GM18873 (cell line): ENCODE results near the gene ICA1.
"Not testable (repeated sequence)": the region's sequence is repeated elsewhere in the genome, so short reads cannot be mapped to it uniquely, and the experiment has no call there.

Experiments used
- ATAC-seq: cut with Tn5 transposase; IDR thresholded peaks from one replicate; pipeline ENCODE4 v1.9.1; 2021; ENCODE audit warnings: mild to moderate bottlenecking, moderate library complexity, moderate number of reproducible peaks; ENCODE audit not compliant: unreplicated experiment, low FRiP score

Gene ICA1

DNA sequence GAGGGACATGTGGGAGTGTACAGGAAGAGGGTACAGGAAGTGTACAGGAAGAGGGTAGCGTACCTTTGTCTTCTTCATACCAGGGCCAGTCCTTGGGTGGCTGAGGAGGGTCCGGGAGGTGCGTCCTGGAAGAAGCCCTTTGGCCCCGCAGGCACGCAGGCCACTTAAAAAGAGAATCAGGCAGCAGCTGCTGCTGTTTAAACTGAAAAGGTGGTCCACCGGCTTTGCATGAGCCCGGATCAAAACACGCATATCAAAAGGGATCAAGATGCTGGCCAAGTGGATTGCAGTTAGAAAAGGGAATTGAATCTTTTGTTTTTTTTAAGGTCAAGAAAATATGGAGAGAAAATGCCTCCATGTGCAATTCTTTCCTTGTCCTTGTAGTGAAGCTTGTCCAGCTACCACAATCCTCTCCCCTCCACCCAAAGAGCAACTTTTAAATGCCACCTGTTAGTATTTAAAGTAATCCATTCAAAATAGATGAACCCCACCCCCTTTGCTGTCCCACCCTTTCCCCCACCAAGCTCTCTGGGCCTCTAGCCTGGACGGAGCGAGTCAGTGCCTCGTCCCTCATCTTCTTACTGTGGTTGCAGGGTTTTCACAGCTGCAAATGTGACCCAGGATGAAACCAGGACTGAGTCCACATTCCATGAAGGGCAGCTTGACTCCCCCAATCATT lies 150.5 kb downstream of the ICA1 start:
- ATAC-seq = no peak

DNA sequence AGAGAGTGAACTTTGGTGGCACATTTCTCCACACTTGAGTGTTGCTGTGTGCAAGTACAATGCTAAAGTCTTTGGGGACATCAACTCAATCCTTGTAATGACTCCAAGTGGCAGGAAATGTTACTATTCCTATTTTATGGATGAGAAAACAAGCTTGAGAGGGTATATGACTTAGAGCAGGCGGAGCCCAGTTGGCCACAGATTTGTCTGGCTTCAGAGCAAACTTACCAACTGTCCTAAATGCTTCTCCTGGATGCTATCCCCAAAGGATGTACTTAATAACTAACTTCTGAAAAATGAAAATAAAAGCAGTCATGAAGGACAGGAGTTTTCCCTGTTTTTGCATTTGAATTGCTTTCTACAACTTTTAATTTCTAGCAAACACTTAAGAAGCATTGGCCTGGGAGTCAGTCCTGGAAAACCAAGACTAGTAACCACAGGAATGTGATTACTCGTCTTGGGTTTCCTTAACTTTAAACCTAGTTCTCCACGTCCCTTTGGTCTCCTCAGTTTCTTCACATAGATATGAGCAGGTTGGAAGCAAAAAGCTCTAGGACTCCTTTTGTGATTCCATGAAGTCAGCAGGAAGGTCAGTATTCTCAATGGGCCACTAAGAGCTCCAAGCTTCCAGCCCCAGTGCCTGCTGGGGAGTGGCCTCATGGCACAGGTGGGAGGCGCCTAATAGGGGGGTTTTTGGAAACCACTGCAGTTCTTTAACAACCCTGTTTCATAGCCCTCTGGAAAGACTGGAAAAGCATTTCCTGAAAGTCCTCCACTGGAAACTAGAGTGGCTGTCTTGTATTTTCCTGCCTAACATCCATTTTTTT lies 152.6 kb downstream of the ICA1 start:
- no peak for ATAC-seq

DNA sequence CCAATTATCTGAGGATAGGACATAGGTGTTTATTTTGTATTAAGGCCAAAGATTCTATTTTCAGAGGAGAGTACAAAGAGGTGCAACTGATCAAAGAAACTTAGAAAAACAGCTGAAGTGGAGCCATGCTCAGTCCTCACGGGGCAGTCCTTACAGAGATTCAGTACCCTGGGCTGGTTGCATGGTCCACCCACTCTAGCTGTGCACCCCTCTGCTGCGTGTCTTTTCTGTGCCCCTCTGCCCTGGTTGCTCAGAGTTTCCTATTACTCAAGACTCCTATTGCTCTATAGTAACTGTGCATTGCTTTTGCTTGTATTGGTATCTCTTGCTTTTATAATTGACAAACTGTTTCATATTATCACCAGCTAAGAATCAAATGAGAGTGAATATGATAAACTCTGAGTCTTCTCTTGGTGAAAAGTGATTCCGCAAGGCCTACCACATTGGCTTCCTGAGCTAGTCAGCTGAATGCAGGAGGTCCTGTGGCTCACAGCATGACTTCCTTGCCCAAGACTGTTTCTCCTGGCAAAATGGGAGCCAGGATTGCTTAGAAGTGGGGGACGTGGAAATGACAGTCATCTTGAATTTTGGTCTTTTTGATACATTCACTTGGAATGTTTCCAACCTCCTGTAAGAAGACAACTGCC lies 156.4 kb downstream of the ICA1 start:
- ATAC-seq = no peak

DNA sequence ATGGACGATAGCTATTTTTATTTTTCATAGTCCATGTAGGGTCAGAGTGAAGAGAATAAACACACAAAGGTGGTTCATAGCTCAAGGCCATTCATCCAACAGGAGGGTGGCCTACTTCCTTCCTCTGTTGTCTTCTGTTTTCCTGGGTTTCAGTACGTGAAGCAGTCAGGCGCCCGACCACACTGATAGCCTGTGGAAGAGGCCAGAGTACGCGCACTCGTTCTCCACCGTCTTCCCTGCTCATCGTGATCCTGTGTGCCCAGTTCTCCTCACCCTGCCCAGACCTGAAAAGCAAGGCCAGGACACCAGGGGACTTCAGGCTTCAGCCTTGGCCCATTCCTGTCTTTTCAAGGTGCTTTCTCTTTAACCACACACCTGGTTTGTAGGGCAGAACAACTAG lies 158.7 kb downstream of the ICA1 start:
- ATAC-seq = no peak

DNA sequence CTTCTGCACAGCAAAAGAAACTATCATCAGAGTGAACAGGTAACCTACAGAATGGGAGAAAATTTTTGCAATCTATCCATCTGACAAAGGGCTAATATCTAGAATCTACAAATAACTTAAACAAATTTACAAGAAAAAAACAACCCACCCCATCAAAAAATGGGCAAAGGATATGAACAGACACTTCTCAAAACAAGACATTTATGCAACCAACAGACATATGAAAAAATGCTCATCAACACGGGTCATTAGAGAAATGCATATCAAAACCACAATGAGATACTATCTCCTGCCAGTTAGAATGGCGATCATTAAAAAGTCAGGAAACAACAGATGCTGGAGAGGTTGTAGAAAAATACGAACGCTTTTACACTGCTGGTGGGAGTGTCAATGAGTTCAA lies 160.7 kb downstream of the ICA1 start:
- ATAC-seq = not testable (repeated sequence)

DNA sequence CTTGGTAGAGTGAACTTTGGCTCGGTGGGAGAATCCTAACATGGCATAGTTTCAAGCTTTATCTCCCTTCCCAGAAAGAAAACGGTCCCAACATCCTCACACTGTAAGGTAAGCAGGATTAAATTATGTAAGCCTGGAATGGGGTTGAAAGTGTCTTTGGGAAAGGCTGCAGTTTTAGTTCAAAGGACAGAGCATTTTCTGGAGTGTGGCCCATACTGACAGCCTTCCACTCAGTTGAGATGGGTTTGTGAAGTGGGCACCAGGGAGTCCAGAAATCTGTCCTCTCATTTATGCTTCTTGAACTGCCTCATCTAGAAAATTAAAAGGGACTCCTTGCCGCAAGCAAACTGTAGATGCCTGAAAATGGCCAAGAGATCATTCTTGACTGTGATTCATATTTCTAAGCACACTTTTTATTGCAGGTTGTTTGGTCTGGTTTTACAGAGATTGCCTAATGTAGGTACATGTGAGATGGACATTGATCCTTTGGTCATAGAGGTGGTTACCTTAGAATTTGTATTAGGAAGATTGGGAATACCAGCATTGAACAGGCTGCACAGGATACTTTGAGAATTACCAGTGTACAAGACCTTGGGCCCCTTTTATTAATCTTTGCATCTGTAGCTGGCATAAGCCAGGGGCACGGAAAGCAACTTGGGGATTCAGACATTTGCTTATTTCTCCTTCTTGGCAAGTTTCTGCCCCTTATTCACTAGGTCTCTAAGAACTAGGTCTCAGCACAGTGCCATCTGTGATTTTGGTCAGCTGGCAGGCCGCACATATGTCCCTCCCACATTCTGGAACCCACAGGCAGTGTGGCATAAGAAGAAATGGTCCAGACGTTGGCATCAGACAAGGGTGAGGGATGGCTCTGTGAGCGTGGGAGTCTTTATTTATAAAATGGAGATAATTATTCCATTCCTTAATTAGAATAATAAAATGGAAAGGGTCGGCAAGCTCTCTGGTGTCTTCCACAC lies 167.5 kb downstream of the ICA1 start:
- ATAC-seq = no peak

DNA sequence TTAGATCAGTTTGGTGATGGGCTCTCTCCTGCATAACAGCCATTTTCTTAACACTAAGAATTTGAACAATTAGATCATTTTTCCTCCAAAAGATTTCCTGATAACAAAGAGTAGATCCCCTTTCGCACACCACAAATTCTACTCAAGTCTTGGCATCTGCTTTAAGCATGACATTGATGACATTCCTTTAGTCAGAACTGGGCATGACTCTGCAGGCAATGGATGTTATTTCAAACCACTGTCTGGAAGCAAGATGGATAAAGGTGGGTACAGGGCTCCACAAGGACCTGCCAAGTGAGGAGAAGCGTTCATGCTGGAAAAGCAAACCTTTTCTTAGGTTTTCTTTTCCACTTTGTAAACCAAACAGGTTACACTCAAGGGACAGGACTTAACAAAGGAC lies 169.8 kb downstream of the ICA1 start:
- ATAC-seq = no peak

DNA sequence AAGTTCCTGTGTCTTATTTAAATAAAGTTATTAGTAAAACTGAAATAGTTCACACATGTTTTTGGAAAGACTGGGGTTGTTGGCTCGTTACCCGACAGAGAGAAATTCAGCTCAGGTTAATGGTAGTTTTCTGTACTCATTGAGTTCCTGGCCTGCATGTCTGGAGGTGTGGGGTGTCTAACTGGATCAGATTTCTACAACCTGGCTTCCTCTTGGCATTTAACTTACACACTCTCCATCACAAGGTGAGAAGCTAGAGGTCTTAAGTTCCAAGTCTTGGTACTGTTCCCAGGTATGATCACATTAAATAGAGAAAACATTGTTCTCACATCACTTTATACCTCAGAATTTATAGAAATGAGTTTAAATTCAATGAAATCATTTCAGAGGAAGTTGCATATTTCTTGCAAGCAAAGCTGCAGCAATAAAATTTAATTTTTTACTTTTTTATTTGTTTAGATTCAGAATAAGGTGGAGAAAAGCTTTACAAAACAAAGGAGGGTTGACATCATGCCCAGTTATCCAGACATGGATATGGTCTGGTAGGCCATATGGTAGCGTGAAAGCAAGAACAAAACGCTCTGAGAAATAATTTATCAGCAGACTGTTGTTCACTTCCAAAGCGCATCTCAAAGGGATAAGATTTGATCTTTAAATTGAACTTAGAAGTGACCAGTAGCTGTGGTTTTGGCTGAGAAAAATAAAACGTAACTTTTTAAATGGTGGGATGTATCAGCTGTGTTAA lies 172.8 kb downstream of the ICA1 start:
- no peak for ATAC-seq

DNA sequence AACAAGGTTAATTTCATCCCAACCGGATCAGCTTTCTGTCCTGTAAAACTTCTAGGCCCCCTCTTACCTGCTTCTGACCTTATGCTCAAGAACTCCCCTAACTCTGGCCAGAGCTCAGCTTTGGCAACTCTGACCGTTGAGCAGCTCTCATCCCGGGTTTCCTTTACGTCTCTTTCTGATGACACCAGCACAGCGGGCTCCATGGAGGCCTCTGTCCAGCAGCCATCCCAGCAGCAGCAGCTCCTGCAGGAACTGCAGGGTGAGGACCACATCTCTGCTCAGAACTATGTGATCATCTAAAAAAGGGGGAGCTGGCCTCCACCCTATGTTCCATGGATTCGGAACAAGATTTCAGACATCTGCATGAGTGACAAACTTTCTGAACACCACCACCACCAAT lies 175.7 kb downstream of the ICA1 start:
- no peak for ATAC-seq

DNA sequence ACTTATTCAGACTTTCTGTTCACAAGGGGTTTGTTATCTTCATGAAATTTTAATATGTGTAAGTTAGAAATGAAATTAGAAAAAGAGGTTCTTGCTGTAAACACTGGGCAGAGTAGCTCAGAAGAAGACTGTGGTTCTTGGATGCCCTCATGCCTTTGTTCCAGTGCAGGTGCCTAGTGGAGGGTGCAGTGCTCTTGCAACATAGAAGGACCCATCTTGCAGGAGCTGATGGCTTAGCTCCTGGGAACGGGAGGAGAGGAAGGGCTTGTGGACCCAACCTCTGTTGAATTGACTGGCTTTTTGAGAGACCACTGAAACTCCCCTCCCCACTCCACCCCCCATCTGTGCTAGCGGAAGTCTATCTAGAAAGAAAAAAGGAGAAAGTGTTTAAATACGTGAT lies 176.5 kb downstream of the ICA1 start:
- no peak for ATAC-seq

DNA sequence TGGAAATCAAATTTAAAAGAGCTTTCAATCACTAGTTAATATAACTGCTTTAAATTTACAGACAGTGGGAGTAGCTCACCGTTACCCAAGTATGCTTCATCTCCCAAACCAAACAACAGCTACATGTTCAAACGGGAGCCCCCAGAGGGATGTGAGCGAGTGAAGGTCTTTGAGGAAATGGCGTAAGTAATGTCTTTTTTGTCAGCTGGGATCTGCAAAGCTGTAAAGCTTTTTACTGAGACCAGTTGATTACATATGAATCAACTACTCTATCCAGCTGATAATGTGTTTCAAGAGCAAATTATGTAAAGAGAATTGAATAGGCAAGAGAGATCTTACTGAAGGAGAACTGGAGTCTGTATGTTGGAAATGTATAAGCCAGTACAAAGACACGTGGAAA lies 177.1 kb downstream of the ICA1 start:
- no peak for ATAC-seq

DNA sequence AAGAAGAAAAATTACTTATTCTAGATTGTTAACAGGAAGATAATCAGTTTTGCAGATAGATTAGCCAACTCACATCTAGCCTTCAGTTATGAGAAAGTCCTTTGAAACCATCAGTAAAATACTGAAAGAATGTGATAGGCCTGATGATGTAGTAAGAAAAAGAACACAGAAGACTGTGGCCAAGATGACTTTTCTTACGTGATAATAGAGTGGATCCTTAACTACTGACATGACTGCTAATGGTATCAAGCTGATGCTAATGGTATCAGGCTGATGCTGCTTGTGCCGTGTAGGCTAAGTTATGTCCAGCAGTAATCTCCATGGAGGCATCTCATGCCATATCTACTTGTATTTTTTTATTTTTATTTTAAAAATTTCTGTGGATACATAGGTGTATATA lies 179.2 kb downstream of the ICA1 start:
- no peak for ATAC-seq

DNA sequence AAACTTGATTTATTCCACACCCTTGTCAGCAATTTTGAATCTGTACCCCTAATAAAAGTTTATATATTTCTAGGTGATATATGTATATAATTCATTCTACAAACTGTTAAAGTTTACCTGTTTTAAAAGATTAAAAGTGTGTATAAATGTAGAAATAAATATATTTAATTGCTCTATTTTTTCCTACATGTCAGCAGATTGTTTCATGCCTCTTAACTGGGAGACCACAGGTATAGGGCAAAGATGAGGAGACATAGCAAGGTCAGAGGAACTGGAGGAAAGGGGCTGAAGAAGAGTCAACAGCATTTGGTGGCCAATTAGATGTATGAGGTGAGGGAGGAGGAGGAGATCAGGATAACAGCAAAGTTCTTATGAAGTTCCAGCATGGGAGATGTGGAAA lies 183.5 kb downstream of the ICA1 start:
- ATAC-seq = no peak

DNA sequence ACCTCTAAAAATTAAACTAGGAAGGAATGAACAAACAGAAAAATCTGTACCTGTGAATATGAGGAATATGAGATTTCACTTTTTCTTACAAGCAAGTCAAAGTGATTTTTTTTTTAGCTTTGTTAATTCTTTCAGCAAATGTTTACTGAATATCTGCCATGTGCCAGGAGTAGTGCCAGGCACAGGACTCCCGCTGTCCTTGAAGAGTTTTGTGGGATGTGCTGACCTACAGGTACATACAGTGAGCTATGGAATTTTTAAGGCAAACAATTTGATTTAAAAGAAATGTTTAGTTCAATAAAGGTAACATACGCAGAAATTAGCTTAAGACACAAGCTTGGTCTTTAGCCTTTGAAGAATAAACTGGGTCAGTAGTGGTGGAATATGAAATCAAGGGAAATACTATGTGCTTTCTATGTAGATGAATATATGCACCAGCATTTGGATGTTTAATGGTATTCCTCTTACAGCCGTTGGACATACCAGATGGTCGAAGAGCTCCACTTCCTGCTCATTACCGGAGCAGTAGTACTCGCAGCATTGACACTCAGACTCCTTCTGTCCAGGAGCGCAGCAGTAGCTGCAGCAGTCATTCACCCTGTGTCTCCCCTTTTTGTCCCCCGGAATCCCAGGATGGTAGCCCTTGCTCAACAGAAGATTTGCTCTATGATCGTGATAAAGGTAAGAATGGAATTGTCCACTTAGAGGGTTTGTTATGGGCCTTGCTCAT lies 191.4 kb downstream of the ICA1 start:
- ATAC-seq = no peak

DNA sequence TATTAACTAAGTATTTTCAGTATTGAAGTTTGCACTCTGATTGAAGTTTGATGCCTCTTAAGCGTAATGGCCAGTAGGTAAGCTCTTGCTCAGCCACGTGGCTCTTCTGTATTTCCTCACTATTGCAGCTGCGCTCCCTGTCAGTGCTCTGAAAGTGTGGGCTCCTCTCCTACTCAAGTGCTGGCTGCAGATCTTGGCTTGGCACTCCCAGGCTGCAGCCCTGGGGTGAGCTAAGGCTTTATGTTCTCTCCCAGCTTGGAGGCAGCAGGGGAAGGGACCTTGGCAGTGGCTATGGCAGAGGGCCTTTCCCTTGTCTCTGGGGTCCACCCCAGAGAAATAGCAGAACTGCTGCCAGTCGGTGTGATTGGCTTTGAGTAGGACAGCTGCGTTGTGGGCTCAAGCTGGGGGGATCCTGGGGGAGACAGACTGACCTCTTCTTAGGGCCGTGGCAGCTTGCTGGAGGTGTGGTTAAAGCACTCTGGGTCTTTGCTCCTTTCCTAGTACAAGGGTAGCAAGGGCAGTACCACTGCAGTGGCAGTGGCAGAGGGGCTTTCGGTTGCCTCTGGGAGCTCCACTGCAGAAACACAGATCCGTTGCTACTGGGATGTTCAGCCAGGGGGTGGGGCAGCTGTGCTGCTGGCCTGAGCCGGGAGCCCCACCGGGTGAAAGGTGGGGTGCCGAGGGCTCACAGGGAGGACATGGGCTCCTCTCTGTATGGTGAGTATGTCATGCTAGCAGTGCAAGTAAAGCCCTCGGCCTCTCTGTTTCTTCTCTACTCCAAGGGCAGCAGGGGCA lies 192.9 kb downstream of the ICA1 start:
- no peak for ATAC-seq

DNA sequence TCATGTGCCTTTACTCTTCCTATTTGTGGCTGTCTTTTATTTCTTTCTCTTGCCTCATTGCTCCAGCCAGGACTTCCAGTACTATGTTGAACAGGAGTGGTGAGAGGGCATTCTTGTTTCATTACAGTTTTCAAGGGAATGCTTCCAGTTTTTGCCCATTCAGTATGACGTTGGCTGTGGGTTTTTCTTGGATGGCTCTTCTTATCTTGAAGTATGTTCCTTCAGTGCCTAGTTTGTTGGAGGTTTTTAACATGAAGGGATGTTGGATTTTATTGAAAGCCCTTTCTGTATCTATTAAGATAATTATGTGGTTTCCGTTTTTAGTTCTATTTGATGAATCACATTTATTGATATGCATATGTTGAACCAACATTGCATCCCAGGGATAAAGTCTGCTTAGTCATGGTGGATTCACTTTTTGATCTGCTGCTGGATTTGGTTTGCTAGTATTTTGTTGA lies 196.6 kb downstream of the ICA1 start:
- ATAC-seq = no peak

DNA sequence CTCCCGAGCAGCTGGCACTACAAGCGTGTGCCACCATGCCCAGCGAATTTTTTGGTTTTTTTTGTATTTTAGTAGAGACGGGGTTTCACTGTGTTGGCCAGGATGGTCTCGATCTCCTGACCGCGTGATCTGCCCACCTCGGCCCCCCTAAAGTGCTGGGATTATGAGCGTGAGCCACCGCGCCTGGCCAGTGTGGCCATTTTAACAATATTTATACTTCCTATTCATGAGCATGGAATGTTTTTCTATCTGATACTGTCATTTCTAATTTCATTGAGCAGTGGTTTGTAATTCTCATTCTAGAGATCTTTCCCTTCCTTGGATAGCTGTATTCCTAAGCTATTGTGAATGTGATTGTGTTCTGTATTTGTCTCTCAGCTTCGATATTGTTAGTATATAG lies 197.1 kb downstream of the ICA1 start:
- ATAC-seq = no peak

DNA sequence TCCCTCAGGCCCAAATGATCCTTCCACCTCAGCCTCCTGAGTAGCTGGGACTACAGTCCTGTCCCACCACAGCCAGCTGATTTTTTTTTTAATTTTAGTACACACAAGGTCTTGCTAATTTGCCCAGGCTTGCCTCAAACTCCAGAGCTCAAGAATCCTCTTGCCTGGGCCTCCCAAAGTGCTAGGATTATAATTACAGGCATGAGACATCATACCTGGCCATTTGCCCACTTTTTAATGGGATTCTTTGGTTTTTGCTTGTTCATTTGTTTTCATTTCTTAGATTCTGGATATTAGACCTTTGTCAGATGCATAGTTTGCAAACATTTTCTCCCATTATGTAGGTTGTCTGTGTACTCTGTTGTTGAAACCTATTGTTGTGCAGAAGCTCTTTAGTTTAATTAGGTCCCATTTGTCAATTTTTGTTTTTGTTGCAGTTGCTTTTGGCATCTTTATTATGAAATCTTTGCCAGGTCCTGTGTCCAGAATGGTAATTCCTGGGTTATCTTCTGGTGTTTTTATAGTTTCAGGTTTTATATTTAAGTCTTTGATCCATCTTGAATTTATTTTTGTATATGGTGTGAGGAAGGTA lies 198.2 kb downstream of the ICA1 start:
- ATAC-seq = no peak
